Neural progenitor cell (in vitro differentiated cells): ENCODE results near the gene CHST15. TPM values are rescaled to one million over a fixed set of nuclear protein-coding genes. Genes with fewer than 3 reads are reported as not detected.

ENCODE experiments used
- DNase-seq: peaks from one replicate; pipeline ENCODE4 v3.0.0-alpha.2; 2016; ENCODE audit warnings: low spot score
- H2AFZ ChIP-seq: fragments of 200-600 bp; sonication (generic); replicated peaks from 2 replicates; pipeline ENCODE4 v1.6.1; 2016; ENCODE audit warnings: antibody characterized with exemption
- H3F3A ChIP-seq: fragments of 200-600 bp; sonication (generic); 2 replicates; pipeline ENCODE4 v1.6.1; 2016; ENCODE audit warnings: antibody characterized with exemption, low read depth
- H3K27ac ChIP-seq: fragments of 200-600 bp; sonication (generic); 2 replicates; pipeline ENCODE4 v1.5.1; 2016; ENCODE audit warnings: mild to moderate bottlenecking
- H3K27me3 ChIP-seq: fragments of 200-600 bp; sonication (generic); 2 replicates; pipeline ENCODE4 v1.6.1; 2016; ENCODE audit warnings: mild to moderate bottlenecking, moderate library complexity
- H3K36me3 ChIP-seq: fragments of 200-600 bp; sonication (generic); 2 replicates; pipeline ENCODE4 v1.5.1; 2016
- H3K4me1 ChIP-seq: fragments of 200-600 bp; sonication (generic); 2 replicates; pipeline ENCODE4 v1.6.1; 2016; ENCODE audit warnings: mixed run types
- H3K4me2 ChIP-seq: fragments of 200-600 bp; sonication (generic); 2 replicates; pipeline ENCODE4 v1.6.1; 2016
- H3K4me3 ChIP-seq: fragments of 200-600 bp; sonication (generic); 2 replicates; pipeline ENCODE4 v1.5.1; 2016
- H3K79me2 ChIP-seq: fragments of 200-600 bp; sonication (generic); 2 replicates; pipeline ENCODE4 v1.6.1; 2016; ENCODE audit warnings: low read depth
- H3K9ac ChIP-seq: fragments of 200-600 bp; sonication (generic); 2 replicates; pipeline ENCODE4 v1.6.1; 2016
- H3K9me3 ChIP-seq: fragments of 200-600 bp; sonication (generic); 2 replicates; pipeline ENCODE4 v1.5.1; 2016; ENCODE audit warnings: low read depth
- H4K20me1 ChIP-seq: fragments of 200-600 bp; sonication (generic); 2 replicates; pipeline ENCODE4 v1.6.1; 2016; ENCODE audit warnings: low read depth
- H3K27ac Mint-ChIP-seq: 3 replicates; pipeline ENCODE4 v1.8.0; 2021; ENCODE audit warnings: mixed read lengths
- H3K27me3 Mint-ChIP-seq: 2 replicates; pipeline ENCODE4 v1.8.0; 2022; ENCODE audit warnings: low read depth, mild to moderate bottlenecking, inconsistent platforms, moderate library complexity, mixed read lengths; ENCODE audit not compliant: insufficient read depth
- H3K36me3 Mint-ChIP-seq: 3 replicates; pipeline ENCODE4 v1.8.0; 2021; ENCODE audit warnings: mixed read lengths
- H3K4me1 Mint-ChIP-seq: 3 replicates; pipeline ENCODE4 v1.8.0; 2021; ENCODE audit warnings: mixed read lengths
- H3K4me3 Mint-ChIP-seq: 3 replicates; pipeline ENCODE4 v1.8.0; 2021; ENCODE audit warnings: mild to moderate bottlenecking, moderate library complexity, mixed read lengths
- H3K9me3 Mint-ChIP-seq: 3 replicates; pipeline ENCODE4 v1.8.0; 2020; ENCODE audit warnings: mixed read lengths
- EZH2 ChIP-seq: fragments of 200-600 bp; sonication (generic); IDR thresholded peaks from 2 replicates; pipeline ENCODE4 v1.6.1; 2017; ENCODE audit warnings: antibody characterized with exemption, mild to moderate bottlenecking, moderate library complexity
- EZH2phosphoT487 ChIP-seq: fragments of 200-600 bp; sonication (generic); IDR thresholded peaks from 2 replicates; pipeline ENCODE4 v1.6.1; 2017; ENCODE audit warnings: antibody characterized with exemption
- total RNA-seq: library from RNA; depleted of rRNA; stranded (reverse); fragments of >200 nt; gene quantifications from 2 replicates; pipeline ENCODE4 v1.2.3, GENCODE V29; 2015; ENCODE audit warnings: low replicate concordance
- TF ChIP-seq, protein P1 (sequence below): fragments of 200-600 bp; sonication (generic); IDR thresholded peaks from 2 replicates; pipeline ENCODE4 v1.5.1; 2017; ENCODE audit warnings: antibody characterized with exemption, mild to moderate bottlenecking

Gene CHST15
- total RNA-seq, 1 donor from 2014 or later = 0.54 TPM

DNA sequence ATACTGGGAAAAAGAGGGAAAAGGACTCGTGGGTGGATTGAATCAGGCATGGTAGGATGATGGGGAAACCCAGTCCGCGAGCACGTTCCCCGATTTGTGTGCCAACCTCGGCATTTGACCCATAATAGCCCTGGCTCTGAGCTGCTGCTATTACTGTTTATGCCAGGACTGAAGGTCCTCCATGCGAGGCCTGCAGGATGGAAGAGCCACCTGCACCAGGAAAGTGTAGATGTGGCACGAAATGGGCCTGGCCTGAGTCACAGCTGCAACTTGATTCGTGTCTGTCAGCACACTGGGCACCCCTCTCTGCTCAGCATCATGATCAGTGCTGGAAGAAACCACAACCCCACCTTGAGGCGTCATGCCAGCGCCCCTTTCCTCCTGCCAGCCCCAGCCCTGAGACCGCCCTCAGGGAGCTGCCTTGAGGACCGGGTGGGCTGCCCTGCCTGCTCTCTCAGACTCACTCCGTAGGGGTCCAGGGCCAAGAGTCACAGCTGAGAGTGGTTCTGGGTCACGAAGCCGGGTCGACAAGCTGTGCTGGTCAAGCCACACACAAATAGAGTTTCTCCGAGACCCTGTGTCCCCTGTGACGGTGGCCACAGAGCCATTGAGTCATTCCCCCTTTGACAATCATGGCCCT is 74.4 kb downstream of the CHST15 start:
- Mint-ChIP-seq H3K4me3 (no peak overlapping the region), H3K9me3 (no peaks in the 10 kb centered on the region), H3K27ac (no peak overlapping the region), H3K27me3 (peaks cover 10% of the 10 kb centered on the region), H3K36me3 (peaks cover 9% of the 10 kb centered on the region), H3K4me1 (peaks cover 21% of the 10 kb centered on the region)
- no peaks in the 10 kb centered on the region for H3F3A ChIP-seq
- no peaks in the 10 kb centered on the region for H3K9me3 ChIP-seq
- H3K9ac ChIP-seq = no peak overlapping the region
- H3K4me2 ChIP-seq = no peak overlapping the region
- no peak for TF ChIP-seq EZH2
- TF ChIP-seq, protein P1, sequence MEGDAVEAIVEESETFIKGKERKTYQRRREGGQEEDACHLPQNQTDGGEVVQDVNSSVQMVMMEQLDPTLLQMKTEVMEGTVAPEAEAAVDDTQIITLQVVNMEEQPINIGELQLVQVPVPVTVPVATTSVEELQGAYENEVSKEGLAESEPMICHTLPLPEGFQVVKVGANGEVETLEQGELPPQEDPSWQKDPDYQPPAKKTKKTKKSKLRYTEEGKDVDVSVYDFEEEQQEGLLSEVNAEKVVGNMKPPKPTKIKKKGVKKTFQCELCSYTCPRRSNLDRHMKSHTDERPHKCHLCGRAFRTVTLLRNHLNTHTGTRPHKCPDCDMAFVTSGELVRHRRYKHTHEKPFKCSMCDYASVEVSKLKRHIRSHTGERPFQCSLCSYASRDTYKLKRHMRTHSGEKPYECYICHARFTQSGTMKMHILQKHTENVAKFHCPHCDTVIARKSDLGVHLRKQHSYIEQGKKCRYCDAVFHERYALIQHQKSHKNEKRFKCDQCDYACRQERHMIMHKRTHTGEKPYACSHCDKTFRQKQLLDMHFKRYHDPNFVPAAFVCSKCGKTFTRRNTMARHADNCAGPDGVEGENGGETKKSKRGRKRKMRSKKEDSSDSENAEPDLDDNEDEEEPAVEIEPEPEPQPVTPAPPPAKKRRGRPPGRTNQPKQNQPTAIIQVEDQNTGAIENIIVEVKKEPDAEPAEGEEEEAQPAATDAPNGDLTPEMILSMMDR = no peak
- no peak for TF ChIP-seq EZH2phosphoT487
- no peaks in the 10 kb centered on the region for H4K20me1 ChIP-seq
- H3K27me3 ChIP-seq = peaks cover 22% of the 10 kb centered on the region
- no peaks in the 10 kb centered on the region for H3K79me2 ChIP-seq
- H3K27ac ChIP-seq = no peak overlapping the region
- no peaks in the 10 kb centered on the region for H3K36me3 ChIP-seq
- H3K4me3 ChIP-seq = no peak overlapping the region
- H2AFZ ChIP-seq = no peak overlapping the region
- H3K4me1 ChIP-seq = peaks cover 16% of the 10 kb centered on the region
- DNase-seq = no peak

DNA sequence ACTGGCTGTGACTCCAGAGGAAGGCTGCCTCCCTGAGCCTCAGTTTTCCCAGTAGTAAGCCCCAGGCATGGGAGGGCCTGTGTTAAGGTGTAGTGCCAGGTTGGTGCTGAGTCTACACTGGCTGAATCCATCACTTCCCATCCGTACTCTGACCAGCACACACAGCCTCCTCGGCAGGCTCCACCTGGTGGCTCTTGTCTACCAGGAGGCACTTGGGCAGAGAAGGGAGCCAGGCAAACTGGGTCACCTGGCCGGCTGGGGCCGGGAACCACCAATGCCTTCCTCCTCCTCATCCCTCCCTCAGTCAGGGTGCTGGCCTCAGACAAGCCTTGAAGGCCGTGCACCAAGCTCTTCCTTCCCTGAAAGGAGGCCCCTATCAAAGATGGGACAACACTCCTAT is 75.7 kb downstream of the CHST15 start:
- H3K9me3 ChIP-seq = no peaks in the 10 kb centered on the region
- H3K27ac ChIP-seq = no peak overlapping the region
- peaks cover 16% of the 10 kb centered on the region for H3K4me1 ChIP-seq
- Mint-ChIP-seq H3K36me3 (peaks cover 14% of the 10 kb centered on the region), H3K27me3 (peaks cover 9% of the 10 kb centered on the region), H3K4me1 (peaks cover 21% of the 10 kb centered on the region), H3K4me3 (no peak overlapping the region), H3K9me3 (peaks cover 3% of the 10 kb centered on the region), H3K27ac (peak overlapping the region; percentile 50)
- no peak for DNase-seq
- no peaks in the 10 kb centered on the region for H3F3A ChIP-seq
- no peak overlapping the region for H3K9ac ChIP-seq
- H3K4me3 ChIP-seq = no peak overlapping the region
- TF ChIP-seq, protein P1 = no peak
- TF ChIP-seq EZH2 = no peak
- no peak for TF ChIP-seq EZH2phosphoT487
- no peaks in the 10 kb centered on the region for H4K20me1 ChIP-seq
- no peak overlapping the region for H2AFZ ChIP-seq
- no peak overlapping the region for H3K4me2 ChIP-seq
- H3K79me2 ChIP-seq = no peaks in the 10 kb centered on the region
- H3K36me3 ChIP-seq = no peaks in the 10 kb centered on the region
- H3K27me3 ChIP-seq = peaks cover 22% of the 10 kb centered on the region

DNA sequence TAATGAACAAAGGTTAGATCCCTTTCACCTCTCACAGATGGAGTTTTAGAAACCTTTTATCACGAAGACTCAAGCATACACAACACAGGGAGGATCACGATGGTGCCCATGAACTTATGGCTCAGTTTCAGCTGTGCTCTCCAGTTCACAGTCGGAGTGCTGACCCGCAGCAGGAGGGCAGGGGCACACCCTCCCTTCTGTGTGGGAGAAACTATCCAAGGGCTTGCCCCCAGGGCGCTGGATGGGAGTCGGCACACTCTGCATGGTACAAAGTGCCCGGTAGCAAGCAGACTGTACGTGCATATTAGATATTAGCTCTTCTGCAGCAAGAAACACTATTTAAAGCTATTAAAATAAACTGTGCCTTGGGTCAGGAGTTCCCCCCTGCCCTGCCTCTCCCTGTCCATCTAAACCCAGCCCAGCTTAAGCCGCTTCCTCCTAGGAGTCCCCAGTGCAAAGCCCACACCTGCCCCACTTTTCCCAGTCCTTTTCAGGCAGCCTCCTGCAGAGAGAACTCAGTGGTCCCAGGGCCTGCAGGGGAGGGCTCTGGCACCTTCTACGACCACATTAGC is 76.5 kb downstream of the CHST15 start:
- peak overlapping the region; percentile 25 for H3K27ac Mint-ChIP-seq

More for the DNA sequence above, 76.5 kb downstream of the CHST15 start:
- Histone ChIP-seq H3K4me3 (no peak overlapping the region), H2AFZ (no peak overlapping the region), H3K79me2 (no peaks in the 10 kb centered on the region), H4K20me1 (no peaks in the 10 kb centered on the region), H3K9ac (no peak overlapping the region), H3K9me3 (no peaks in the 10 kb centered on the region), H3K27ac (no peak overlapping the region), H3K27me3 (peaks cover 21% of the 10 kb centered on the region), H3F3A (no peaks in the 10 kb centered on the region), H3K4me2 (no peak overlapping the region), H3K4me1 (peaks cover 16% of the 10 kb centered on the region), H3K36me3 (no peaks in the 10 kb centered on the region)
- no peak for TF ChIP-seq EZH2
- TF ChIP-seq, protein P1 = no peak
- no peak for TF ChIP-seq EZH2phosphoT487
- no peak for DNase-seq
- peaks cover 18% of the 10 kb centered on the region for H3K4me1 Mint-ChIP-seq
- peaks cover 10% of the 10 kb centered on the region for H3K27me3 Mint-ChIP-seq
- H3K9me3 Mint-ChIP-seq = peaks cover 3% of the 10 kb centered on the region
- no peak overlapping the region for H3K4me3 Mint-ChIP-seq
- peaks cover 19% of the 10 kb centered on the region for H3K36me3 Mint-ChIP-seq
